IPS DF 6.9 (cell line): Measurements from ENCODE around the gene VAV2.

Source experiments
- DNase-seq: peaks from one replicate; pipeline ENCODE4 v3.0.0-alpha.2; 2013; ENCODE audit warnings: low read depth, low spot score
- H3K27ac ChIP-seq: one replicate; pipeline ENCODE4 v1.5.1; 2013; ENCODE audit warnings: low read length, control low read depth
- H3K27me3 ChIP-seq: 2 replicates; pipeline ENCODE4 v1.6.1; 2013; ENCODE audit warnings: mild to moderate bottlenecking, low read length; ENCODE audit not compliant: control insufficient read depth, insufficient read depth
- H3K36me3 ChIP-seq: 2 replicates; pipeline ENCODE4 v1.6.1; 2013; ENCODE audit warnings: low read length; ENCODE audit not compliant: control insufficient read depth, insufficient read depth
- H3K4me1 ChIP-seq: 2 replicates; pipeline ENCODE4 v1.6.1; 2013; ENCODE audit warnings: low read length; ENCODE audit not compliant: control insufficient read depth, insufficient read depth
- H3K4me3 ChIP-seq: 2 replicates; pipeline ENCODE4 v1.5.1; 2013; ENCODE audit warnings: mild to moderate bottlenecking, low read length
- H3K9me3 ChIP-seq: 2 replicates; pipeline ENCODE4 v1.6.1; 2013; ENCODE audit warnings: low read length, inconsistent platforms; ENCODE audit not compliant: control insufficient read depth, insufficient read depth
- WGBS: extraction: QIAGEN DNeasy Blood & Tissue Kit; methylation state at CpG from one replicate; pipeline ENCODE4 v1.1.7; 2013; ENCODE audit warnings: mixed read lengths, missing lambda C conversion rate; ENCODE audit not compliant: insufficient read length, insufficient coverage; 5-methylcytosine and 5-hydroxymethylcytosine counted together

VAV2 gene

DNA sequence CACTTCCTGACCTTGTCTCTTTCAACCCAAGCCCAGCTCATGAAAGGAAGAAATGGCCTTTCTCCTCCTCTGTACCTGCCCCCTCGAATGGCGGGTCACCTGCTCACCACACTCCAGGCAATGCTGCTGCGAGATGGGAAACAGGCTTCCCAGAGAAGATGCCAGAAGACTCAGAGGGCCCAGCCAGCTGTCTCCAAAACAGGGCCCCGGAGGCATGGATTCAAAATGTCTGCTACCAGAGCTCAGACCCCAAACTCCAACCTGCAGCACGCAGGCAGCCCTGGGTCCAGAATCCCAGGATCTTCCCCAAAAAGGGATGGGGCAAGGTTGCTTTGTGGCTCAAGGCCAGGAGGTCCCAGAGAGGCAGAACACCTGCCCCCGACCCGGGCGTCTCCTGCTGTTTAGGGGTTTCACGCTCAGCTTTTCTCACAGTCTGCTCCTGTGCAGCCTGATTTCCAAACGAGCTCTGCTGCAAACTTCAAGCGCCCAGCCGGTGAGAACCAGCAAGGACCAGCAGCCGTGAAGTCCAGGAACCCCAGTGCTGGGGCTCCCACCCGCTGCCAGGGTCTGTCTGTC is 42.5 kb downstream of the VAV2 start:
- no CpG with 5 or more reads among the region's 14 CpGs for WGBS

DNA sequence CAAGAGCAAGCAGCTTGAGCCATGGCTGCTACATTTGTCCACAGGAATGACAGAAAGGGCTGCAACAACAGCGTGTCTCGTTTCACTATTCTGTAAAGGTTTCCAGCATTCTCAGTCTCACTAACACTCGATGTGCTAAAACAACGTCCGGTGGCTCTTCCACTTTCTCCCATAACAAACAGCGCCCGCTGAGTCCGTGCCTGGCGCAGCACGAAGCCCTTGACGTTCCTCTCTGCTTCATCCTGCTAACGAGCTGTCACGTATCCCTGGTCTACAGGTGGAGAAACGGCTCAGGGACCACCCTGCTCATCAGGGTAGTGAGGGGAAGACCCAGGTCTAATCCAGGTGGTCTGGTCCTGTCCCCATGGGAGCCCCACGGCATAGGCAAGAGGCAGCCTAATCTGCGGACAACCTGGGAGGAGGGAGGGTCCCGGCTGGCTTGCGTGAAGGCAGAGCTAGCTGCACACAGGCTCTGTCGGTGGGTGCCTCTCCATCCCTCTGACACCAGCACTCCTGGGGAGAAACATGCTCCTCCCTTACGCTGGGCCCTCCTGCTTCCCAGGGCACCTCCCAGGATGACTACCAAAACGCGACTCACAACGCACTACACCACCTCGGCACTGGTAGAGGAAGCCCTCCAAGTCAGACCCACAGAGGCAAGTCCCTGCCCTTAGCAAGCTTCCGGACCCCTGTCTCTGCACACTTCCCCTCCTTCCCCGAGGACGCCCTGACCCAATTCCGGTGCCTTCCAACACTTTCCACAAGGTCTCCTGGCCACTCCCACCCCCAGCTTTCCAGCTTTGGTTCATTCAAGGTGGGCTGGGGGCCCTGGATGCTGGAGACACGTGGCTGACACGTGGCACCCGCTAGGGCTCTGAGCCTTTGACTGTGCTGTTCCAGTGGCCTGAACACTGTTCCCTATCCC is 43.3 kb downstream of the VAV2 start:
- Histone ChIP-seq H3K4me3 (no peak overlapping the region), H3K36me3 (no peaks in the 10 kb centered on the region), H3K4me1 (no peaks in the 10 kb centered on the region), H3K27ac (no peak overlapping the region), H3K27me3 (no peaks in the 10 kb centered on the region), H3K9me3 (no peaks in the 10 kb centered on the region)
- WGBS, result no CpG with 5 or more reads among the region's 31 CpGs
- no peak for DNase-seq

More for the DNA sequence above, 42.5 kb downstream of the VAV2 start:
- no peak overlapping the region for H3K27ac ChIP-seq
- H3K27me3 ChIP-seq, result no peaks in the 10 kb centered on the region
- DNase-seq, result no peak
- no peaks in the 10 kb centered on the region for H3K9me3 ChIP-seq
- no peaks in the 10 kb centered on the region for H3K4me1 ChIP-seq
- no peaks in the 10 kb centered on the region for H3K36me3 ChIP-seq
- H3K4me3 ChIP-seq, result no peak overlapping the region

DNA sequence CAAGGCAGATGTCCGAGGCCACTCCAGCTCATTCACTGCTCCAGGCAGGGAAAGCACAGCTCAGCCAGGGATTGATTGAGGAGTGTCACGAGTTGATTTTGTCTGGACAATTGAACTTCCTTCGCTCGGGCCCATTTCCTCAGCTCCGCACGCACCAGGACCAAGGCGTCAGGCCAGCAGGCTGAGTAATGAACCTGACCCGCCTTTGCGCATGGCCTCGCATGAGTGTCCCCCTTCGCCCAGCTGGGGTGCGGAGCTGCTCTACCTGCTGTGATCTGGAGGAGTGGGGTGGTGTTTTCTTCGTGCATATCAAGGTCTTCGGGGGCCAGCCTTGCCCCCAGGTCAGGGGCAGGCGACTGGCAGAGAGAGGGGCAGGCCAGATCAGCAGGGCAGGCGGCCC is 44.0 kb downstream of the VAV2 start:
- no peak for DNase-seq
- Histone ChIP-seq H3K4me1 (no peaks in the 10 kb centered on the region), H3K4me3 (no peak overlapping the region), H3K27me3 (no peaks in the 10 kb centered on the region), H3K9me3 (no peaks in the 10 kb centered on the region), H3K36me3 (no peaks in the 10 kb centered on the region), H3K27ac (no peak overlapping the region)
- WGBS, result no CpG with 5 or more reads among the region's 16 CpGs

DNA sequence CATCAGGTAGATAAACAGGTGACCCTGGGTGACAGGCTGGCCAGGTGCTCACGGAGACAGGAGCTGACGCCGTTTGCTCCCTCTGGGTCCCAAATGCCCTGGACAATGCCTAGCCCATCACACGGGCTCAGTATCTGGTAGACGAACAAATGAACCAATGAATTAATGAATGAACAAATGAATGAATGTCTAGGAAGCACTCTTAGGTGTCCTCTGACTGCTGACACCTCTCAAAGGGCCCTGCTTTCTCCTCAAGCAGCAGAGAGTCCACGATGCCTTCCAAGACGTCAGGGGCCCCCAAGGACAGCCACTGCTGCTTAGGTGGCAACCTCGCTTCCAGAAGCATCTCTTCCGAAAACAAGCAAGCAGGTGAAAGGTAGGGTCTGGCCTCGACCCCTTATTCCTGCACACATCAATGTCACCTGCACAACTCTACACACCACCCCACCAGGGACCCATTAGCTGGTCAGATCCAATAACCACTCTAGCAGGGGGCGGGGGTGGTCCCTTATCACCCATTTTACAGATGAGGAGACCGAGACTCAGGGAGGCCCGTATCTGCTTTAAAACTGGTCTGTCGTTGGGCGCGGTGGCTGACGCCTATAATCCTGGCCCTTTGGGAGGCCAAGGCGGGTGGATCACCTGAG is 45.2 kb downstream of the VAV2 start:
- Histone ChIP-seq H3K27me3 (no peaks in the 10 kb centered on the region), H3K27ac (no peak overlapping the region), H3K36me3 (no peaks in the 10 kb centered on the region), H3K9me3 (no peaks in the 10 kb centered on the region), H3K4me3 (no peak overlapping the region), H3K4me1 (no peaks in the 10 kb centered on the region)
- WGBS, result no CpG with 5 or more reads among the region's 18 CpGs
- no peak for DNase-seq

DNA sequence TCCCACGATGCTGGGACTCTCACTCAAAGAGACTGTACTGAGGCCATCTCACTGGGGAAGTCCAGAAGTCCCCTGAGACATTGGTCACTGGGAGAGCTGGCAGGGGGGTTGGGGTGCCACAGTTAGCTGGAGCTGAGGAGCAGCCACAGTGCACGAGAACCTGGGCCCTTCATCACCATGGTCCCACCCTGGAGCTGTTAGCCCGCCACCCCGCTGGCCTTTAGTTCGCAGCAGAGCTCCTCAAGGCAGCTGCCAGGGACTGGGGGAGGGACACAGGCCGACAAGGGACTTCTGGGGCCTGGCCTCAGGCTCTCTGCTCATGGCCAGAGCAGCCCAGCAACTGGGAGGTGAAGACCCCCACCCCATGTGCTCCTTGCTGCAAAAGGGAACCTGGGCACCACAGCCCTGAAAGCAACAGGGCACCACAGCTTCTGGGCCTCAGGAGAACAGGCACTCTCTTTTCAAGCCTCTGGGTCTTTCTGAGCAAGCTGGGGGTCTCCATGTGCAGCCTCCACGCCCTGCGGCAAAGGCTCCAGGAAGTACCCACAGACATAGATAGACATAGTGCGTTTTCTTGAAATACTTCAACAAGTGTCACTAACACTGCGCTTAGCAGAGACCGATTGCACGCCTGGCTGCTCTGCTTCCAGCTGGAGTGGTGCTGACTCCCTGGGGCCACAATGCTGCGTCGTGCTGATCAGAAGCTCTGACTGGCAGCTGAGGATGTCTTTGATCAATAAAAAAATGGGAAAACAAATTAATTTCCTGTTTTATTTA is 46.0 kb downstream of the VAV2 start:
- no CpG with 5 or more reads among the region's 14 CpGs for WGBS
- no peaks in the 10 kb centered on the region for H3K9me3 ChIP-seq
- no peaks in the 10 kb centered on the region for H3K27me3 ChIP-seq
- no peak overlapping the region for H3K27ac ChIP-seq
- H3K4me3 ChIP-seq, result no peak overlapping the region
- H3K4me1 ChIP-seq, result no peaks in the 10 kb centered on the region
- no peaks in the 10 kb centered on the region for H3K36me3 ChIP-seq
- DNase-seq, result no peak

DNA sequence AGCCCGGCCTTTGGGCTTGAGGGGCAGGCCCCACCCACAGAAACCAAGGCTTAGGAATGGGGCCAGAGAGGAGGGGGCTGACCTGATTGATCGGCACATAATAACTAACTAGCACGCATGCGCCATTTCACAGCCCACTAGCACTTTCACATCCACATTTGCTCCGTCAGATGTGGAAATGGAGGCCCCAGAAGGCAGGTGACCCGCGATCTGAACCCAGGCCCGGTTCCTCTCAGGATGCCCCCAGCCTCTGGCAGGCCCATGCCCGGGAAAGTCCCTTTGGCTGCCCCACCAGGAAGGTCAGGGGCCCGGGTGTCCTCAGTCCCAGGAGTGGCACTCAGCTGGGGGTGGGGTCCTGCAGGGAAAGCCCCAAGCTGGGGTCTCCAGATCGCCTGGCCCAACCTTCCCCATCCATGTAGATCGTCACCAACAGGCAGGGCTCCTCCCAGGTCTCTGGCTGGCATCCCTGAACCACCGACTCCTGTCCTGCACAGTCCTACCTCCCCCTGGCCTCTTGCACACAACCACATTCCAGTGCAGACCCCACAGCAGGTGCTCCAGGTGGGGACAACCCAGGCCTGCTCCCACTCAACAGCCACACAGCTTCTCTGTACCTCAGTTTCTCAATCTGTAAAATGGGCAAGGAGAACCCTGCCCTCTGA is 46.7 kb downstream of the VAV2 start:
- H3K27me3 ChIP-seq, result no peaks in the 10 kb centered on the region
- no peak overlapping the region for H3K27ac ChIP-seq
- no peaks in the 10 kb centered on the region for H3K4me1 ChIP-seq
- no CpG with 5 or more reads among the region's 13 CpGs for WGBS
- no peak overlapping the region for H3K4me3 ChIP-seq
- no peaks in the 10 kb centered on the region for H3K9me3 ChIP-seq
- no peaks in the 10 kb centered on the region for H3K36me3 ChIP-seq
- no peak for DNase-seq

DNA sequence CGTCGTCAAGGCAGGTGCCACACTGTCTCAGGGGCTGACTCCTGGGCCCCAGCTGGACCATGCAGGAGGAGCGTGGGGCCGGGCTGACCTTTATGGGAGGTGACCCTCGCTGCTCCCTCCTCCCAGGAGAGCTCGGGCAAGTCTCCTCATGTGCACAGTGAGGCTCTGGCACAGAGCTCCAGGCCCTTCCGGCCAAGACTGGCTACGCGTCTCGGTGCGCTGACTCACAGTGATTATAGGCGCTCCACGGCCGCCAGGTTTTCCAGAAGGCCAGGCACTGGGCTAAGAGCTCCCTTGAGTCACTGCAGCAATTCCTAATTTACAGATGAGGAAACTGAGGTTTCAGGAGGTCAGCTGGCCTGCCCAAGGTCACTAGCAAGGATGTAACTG is 47.4 kb downstream of the VAV2 start:
- DNase-seq, result no peak
- H3K4me1 ChIP-seq, result no peaks in the 10 kb centered on the region
- no peak overlapping the region for H3K4me3 ChIP-seq
- H3K27me3 ChIP-seq, result no peaks in the 10 kb centered on the region
- no peaks in the 10 kb centered on the region for H3K36me3 ChIP-seq
- WGBS, result no CpG with 5 or more reads among the region's 14 CpGs
- H3K9me3 ChIP-seq, result no peaks in the 10 kb centered on the region
- H3K27ac ChIP-seq, result no peak overlapping the region

DNA sequence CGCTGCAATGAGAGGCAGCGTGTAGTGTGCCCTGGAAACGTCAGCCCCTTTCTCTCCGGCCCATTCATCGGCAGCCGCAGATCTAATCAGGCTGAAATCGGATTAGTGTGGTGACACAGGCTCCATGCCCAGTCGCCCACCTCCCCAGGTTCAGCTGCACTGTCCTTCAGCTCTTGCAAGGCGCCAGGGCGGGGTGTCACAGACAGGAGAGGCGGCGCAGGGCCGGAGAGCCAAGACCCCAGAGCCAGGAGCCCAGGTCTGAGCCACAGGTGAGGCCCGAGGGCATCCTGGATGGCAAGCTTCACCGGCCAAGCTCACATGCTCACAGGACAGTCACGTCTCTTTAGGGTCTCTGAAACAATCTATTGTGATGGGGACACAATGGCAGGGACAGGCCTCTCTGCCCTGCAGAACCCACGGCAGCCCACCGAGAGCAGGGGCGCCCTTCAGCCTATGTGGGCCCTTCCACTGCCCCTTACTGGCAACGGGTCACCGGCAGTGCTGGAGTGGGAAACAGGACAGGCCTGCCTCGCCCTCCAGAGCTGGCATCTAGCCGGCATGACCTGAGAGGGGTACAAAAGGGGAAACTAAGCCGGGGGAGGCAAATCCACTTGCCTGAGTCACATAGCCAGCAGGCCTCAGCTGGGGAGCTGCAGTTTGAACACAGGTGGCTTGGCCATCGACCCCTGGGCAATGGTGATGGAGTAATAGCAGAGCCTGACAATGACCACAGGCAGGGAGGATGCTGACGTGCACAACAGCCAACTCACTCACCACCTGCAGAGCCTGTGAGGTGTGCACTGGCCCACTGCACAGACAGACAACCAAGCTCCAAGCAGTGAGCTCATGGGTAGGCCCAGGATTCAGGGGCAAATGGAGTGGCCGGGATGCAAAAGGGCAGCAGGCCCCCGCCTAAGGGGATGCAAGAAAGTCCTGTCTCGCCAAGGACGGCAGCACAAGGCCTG is 48.1 kb downstream of the VAV2 start:
- H3K27me3 ChIP-seq, result no peaks in the 10 kb centered on the region
- H3K27ac ChIP-seq, result no peak overlapping the region
- H3K36me3 ChIP-seq, result no peaks in the 10 kb centered on the region
- no peaks in the 10 kb centered on the region for H3K4me1 ChIP-seq
- H3K4me3 ChIP-seq, result no peak overlapping the region
- WGBS, result no CpG with 5 or more reads among the region's 30 CpGs
- H3K9me3 ChIP-seq, result no peaks in the 10 kb centered on the region
- no peak for DNase-seq

DNA sequence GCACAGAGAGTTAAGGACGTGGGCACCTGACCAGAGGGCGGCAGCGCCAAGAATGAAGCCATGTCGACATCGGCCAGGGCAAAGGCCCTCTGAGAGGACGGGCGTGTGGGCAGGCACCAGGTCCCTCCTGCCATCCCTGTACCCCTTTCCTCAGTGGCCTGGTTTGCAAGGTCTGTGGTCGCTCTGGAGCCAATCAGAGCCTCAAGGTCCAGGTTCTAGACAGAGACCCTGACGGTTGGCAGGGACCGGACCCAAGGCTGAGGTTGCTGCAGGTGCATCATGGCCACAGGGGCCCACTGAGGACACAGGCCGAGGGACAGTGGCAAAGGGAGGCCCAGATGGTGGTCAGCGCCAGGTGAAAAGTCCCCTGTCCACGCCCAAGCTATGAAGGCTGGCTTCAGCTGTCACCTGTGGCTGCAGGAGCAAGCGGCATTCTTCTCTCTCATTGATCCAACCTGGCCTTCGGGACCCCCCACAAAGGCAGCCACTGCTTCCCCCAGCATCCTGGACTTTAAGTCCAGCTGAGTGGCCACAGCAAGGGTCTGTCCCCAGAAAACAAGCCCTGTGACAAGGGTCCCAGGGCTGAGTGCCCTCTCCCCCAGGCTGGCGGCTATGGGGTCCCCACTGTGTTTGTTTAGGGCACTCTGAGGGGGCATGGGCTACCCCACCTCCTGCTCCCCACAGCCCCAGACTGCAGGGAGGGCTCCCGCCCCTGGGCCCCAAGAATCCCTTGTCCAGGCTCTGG is 48.9 kb downstream of the VAV2 start:
- H3K27ac ChIP-seq, result no peak overlapping the region
- DNase-seq, result no peak
- H3K4me3 ChIP-seq, result no peak overlapping the region
- H3K9me3 ChIP-seq, result no peaks in the 10 kb centered on the region
- no peaks in the 10 kb centered on the region for H3K4me1 ChIP-seq
- no peaks in the 10 kb centered on the region for H3K27me3 ChIP-seq
- no CpG with 5 or more reads among the region's 17 CpGs for WGBS
- no peaks in the 10 kb centered on the region for H3K36me3 ChIP-seq
